OCI-LY7 (cell line): ENCODE results near the gene CDC42BPB. TPM values are rescaled to one million over a fixed set of nuclear protein-coding genes. Genes with fewer than 3 reads are reported as not detected.

ENCODE experiments used
- BruUV-seq: library from RNA; stranded (reverse); fragments of 400-500 nt; replicated peaks from 2 replicates; lab custom pipeline; 2021; lab: Mats Ljungman, UMichigan
- CTCF ChIA-PET: fragments of 300-600 bp; sonication (Branson Sonifier 250); formaldehyde crosslinking; loops from one replicate; lab custom pipeline; 2022; ENCODE audit warnings: antibody characterized with exemption; ENCODE audit not compliant: unreplicated experiment; lab: Charles Lee
- POLR2A ChIA-PET: fragments of 300-600 bp; sonication (Branson Sonifier 250); formaldehyde crosslinking; loops from one replicate; lab custom pipeline; 2022; ENCODE audit warnings: antibody characterized with exemption; lab: Charles Lee
- DNase-seq: peaks from one replicate; pipeline ENCODE4 v3.0.0-alpha.2; 2015; ENCODE audit warnings: low spot score
- H2AFZ ChIP-seq: fragments of 200-600 bp; sonication (generic), shearing (Covaris generic); 2 replicates; pipeline ENCODE4 v1.6.1; 2014; ENCODE audit warnings: mild to moderate bottlenecking, antibody characterized with exemption, low read length, moderate library complexity
- H3K27ac ChIP-seq: fragments of 200-600 bp; sonication (generic); 2 replicates; pipeline ENCODE4 v1.5.1; 2014; ENCODE audit warnings: mixed run types, low read depth, mild to moderate bottlenecking, moderate library complexity, low read length, inconsistent platforms; ENCODE audit not compliant: poor library complexity, severe bottlenecking
- H3K36me3 ChIP-seq: fragments of 200-600 bp; sonication (generic); 2 replicates; pipeline ENCODE4 v1.6.1; 2014; ENCODE audit warnings: mild to moderate bottlenecking, antibody characterized with exemption, low read length, moderate library complexity, mixed read lengths; ENCODE audit not compliant: insufficient read depth
- H3K4me1 ChIP-seq: fragments of 200-600 bp; sonication (generic); 2 replicates; pipeline ENCODE4 v1.5.1; 2014; ENCODE audit warnings: mild to moderate bottlenecking, low read length; ENCODE audit not compliant: insufficient read depth, poor library complexity, severe bottlenecking
- H3K4me2 ChIP-seq: fragments of 200-600 bp; sonication (generic); 2 replicates; pipeline ENCODE4 v1.6.1; 2014; ENCODE audit warnings: mild to moderate bottlenecking, low read length
- H3K4me3 ChIP-seq: fragments of 200-600 bp; sonication (generic); 2 replicates; pipeline ENCODE4 v1.5.1; 2014; ENCODE audit warnings: mild to moderate bottlenecking, low read depth, low read length; ENCODE audit not compliant: poor library complexity, severe bottlenecking
- H3K79me2 ChIP-seq: fragments of 200-600 bp; sonication (generic); 2 replicates; pipeline ENCODE4 v1.6.1; 2016; ENCODE audit warnings: low read depth, mild to moderate bottlenecking, low read length, moderate library complexity, mixed read lengths; ENCODE audit not compliant: insufficient read depth
- H3K9me2 ChIP-seq: fragments of 200-600 bp; sonication (generic); 2 replicates; pipeline ENCODE4 v1.6.1; 2016; ENCODE audit warnings: mild to moderate bottlenecking, low read length, mixed read lengths; ENCODE audit not compliant: insufficient read depth
- H3K9me3 ChIP-seq: fragments of 200-600 bp; sonication (generic); 2 replicates; pipeline ENCODE4 v1.6.1; 2014; ENCODE audit warnings: mild to moderate bottlenecking, mixed run types, low read length, mixed read lengths
- H4K20me1 ChIP-seq: fragments of 200-600 bp; sonication (generic); 2 replicates; pipeline ENCODE4 v1.6.1; 2014; ENCODE audit warnings: mild to moderate bottlenecking, antibody characterized with exemption, low read length, moderate library complexity, mixed read lengths; ENCODE audit not compliant: insufficient read depth
- EZH2phosphoT487 ChIP-seq: fragments of 200-600 bp; sonication (generic); IDR thresholded peaks from 2 replicates; pipeline ENCODE4 v1.6.1; 2018; ENCODE audit warnings: low read depth, borderline replicate concordance, mild to moderate bottlenecking, mixed run types, antibody characterized with exemption, low read length, moderate library complexity, mixed read lengths
- intact Hi-C: fragments of 100-400 bp; cut with micrococcal nuclease; formaldehyde crosslinking; loops from one replicate; pipeline ENCODE4 v1.10.0; 2022; ENCODE audit not compliant: unreplicated experiment
- total RNA-seq, 2 experiments: library from RNA; depleted of rRNA in 1 of 2; stranded (reverse); fragments of >200 nt in 1 of 2; shearing (Covaris generic) in 1 of 2; gene quantifications; 2 replicates each; pipeline ENCODE4 v1.2.3, GENCODE V29; 2014 to 2022
- TF ChIP-seq, protein P1 (sequence below): fragments of 200-600 bp; sonication (generic); conservative IDR thresholded peaks from 2 replicates; pipeline ENCODE4 v1.5.1; 2014; ENCODE audit warnings: mild to moderate bottlenecking, antibody characterized with exemption, low read length, moderate library complexity, mixed read lengths

Gene CDC42BPB
- total RNA-seq, 2 experiments from 2014 or later, result 0.03 to 0.46 TPM

DNA sequence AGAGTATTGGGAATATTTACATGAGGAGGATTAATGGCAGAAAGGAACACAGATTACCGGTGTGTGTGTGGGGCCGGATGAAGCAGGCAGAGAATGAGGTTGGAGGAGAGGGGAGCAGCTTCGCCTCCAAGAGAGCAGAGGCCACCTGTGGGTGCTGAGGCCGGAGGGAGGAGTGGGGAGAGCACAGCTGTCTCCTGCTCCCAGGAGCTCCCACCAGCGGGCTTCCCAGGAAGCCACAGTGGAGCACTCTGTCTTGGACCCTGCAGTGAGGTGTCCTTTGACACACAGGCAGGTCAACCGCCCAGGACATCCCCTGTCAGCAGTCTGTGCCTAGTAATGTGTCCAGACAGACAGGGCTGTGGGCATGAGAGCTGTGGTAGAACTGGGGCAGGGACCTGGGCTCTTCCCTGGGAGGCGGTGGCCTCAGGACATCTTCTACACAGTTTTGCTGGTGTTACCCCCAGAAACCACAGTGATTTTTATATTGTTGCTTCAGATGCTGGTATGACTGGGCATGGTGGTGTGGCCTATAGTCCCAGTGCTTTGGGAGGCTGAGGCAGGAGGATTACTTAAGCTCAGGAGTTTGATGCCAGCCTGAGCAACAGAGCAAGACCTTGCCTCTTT, 153.3 kb downstream of the CDC42BPB start:
- no peak overlapping the region for H3K4me3 ChIP-seq
- peaks cover 28% of the 10 kb centered on the region for H3K4me1 ChIP-seq
- H3K27ac ChIP-seq, result no peak overlapping the region
- H4K20me1 ChIP-seq, result peaks cover 4% of the 10 kb centered on the region; the same call in 1 of the 2 replicates
- no peaks in the 10 kb centered on the region for H3K79me2 ChIP-seq
- no peak overlapping the region for H2AFZ ChIP-seq
- intact Hi-C loops, result loop anchor here (5.0 kb wide), 1 partner anchor 382 kb away; no protein-coding TSS in a partner anchor
- no peaks in the 10 kb centered on the region for H3K36me3 ChIP-seq
- DNase-seq, result no peak
- H3K9me3 ChIP-seq, result no peaks in the 10 kb centered on the region
- H3K9me2 ChIP-seq, result no peaks in the 10 kb centered on the region
- ChIA-PET POLR2A (interaction anchor here (0.6 to 1.0 kb wide), 2 partner anchors 9 to 23 kb away, joined by 3 read pairs; no protein-coding TSS in a partner anchor), CTCF (no interaction called here)
- H3K4me2 ChIP-seq, result no peak overlapping the region
- no TSS peak for BruUV-seq
- TF ChIP-seq, protein P1, sequence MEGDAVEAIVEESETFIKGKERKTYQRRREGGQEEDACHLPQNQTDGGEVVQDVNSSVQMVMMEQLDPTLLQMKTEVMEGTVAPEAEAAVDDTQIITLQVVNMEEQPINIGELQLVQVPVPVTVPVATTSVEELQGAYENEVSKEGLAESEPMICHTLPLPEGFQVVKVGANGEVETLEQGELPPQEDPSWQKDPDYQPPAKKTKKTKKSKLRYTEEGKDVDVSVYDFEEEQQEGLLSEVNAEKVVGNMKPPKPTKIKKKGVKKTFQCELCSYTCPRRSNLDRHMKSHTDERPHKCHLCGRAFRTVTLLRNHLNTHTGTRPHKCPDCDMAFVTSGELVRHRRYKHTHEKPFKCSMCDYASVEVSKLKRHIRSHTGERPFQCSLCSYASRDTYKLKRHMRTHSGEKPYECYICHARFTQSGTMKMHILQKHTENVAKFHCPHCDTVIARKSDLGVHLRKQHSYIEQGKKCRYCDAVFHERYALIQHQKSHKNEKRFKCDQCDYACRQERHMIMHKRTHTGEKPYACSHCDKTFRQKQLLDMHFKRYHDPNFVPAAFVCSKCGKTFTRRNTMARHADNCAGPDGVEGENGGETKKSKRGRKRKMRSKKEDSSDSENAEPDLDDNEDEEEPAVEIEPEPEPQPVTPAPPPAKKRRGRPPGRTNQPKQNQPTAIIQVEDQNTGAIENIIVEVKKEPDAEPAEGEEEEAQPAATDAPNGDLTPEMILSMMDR, result no peak
- TF ChIP-seq EZH2phosphoT487, result no peak

DNA sequence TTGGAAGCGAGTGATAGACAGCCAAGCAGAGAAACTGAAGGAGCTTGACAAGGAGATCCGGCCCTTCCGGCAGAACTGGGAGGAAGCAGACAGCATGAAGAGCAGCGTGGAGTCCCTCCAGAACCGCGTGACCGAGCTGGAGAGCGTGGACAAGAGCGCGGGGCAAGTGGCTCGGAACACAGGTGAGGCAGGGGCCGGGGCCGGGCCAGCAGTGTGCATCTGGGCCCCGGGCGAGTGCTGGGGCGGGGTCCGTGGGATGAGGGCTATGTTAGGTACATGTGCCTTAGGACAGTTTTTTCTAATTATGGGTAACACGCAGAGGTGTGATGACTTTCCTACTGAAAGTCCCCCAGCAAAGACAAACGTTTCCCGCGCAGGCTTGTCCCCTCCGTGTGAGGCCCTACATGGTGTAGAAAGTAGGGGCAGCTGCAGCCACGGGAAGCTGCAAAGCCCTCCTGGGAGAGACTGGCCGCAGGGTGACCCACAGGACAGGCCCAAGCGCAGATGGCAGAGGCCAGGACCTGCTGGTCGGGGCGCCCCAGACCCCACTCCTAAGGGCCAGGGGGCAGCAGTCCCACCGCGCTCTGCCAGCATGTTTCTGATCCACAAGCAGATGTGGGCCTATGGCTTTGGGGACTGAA, 154.0 kb downstream of the CDC42BPB start:
- Histone ChIP-seq H3K4me3 (no peak overlapping the region), H2AFZ (no peak overlapping the region), H3K4me2 (no peak overlapping the region), H3K9me2 (no peaks in the 10 kb centered on the region), H3K36me3 (no peaks in the 10 kb centered on the region), H3K4me1 (peaks cover 28% of the 10 kb centered on the region), H3K27ac (no peak overlapping the region), H4K20me1 (peaks cover 4% of the 10 kb centered on the region; the same call in 1 of the 2 replicates), H3K9me3 (no peaks in the 10 kb centered on the region), H3K79me2 (no peaks in the 10 kb centered on the region)
- CTCF ChIA-PET, result interaction anchor here (0.6 kb wide), 1 partner anchor 247 kb away, joined by 3 read pairs; no protein-coding TSS in a partner anchor
- DNase-seq, result no peak
- no peak for TF ChIP-seq EZH2phosphoT487
- TF ChIP-seq, protein P1, result no peak
- intact Hi-C loops, result loop anchor here (5.0 kb wide), 1 partner anchor 381 kb away; no protein-coding TSS in a partner anchor
- POLR2A ChIA-PET, result interaction anchor here (0.6 kb wide), 1 partner anchor 22 kb away, joined by 3 read pairs; no protein-coding TSS in a partner anchor
- no TSS peak for BruUV-seq
